Astrocyte (in vitro differentiated cells and primary cell): ENCODE results near the gene C5AR1.

ENCODE experiments used
- EZH2 ChIP-seq: IDR thresholded peaks from 2 replicates; pipeline ENCODE4 v1.6.1; 2012; ENCODE audit warnings: mild to moderate bottlenecking, low read length, inconsistent platforms; ENCODE audit not compliant: insufficient read depth
- TF ChIP-seq, protein P1 (sequence below): IDR thresholded peaks from 2 replicates; pipeline ENCODE4 v1.5.1; 2011; ENCODE audit warnings: low read depth, mild to moderate bottlenecking, inconsistent platforms, low read length, moderate library complexity; ENCODE audit not compliant: insufficient read depth

DNA sequence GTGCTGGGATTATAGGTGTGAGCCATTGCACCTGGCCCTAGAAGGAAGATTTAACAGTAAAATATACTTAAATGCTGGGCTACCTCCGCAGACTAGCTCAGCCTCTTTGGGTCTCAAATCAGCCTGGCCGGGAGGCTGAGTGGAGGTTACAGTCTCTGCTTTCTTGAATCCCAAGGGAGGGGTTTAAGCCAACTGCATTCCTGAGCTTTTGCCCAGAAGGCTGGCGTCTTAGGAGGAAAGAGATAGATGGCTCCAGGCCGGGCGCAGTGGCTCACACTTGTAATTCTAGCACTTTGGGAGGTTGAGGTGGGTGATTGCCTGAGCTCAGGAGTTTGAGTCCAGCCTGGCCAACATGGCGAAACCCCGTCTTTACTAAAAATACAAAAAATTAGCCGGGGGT, 623 bp upstream of the C5AR1 start:
- TF ChIP-seq, protein P1, sequence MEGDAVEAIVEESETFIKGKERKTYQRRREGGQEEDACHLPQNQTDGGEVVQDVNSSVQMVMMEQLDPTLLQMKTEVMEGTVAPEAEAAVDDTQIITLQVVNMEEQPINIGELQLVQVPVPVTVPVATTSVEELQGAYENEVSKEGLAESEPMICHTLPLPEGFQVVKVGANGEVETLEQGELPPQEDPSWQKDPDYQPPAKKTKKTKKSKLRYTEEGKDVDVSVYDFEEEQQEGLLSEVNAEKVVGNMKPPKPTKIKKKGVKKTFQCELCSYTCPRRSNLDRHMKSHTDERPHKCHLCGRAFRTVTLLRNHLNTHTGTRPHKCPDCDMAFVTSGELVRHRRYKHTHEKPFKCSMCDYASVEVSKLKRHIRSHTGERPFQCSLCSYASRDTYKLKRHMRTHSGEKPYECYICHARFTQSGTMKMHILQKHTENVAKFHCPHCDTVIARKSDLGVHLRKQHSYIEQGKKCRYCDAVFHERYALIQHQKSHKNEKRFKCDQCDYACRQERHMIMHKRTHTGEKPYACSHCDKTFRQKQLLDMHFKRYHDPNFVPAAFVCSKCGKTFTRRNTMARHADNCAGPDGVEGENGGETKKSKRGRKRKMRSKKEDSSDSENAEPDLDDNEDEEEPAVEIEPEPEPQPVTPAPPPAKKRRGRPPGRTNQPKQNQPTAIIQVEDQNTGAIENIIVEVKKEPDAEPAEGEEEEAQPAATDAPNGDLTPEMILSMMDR, result no peak
- TF ChIP-seq EZH2, result no peak
